H1 (cell line): ENCODE measurements around the gene USP53. TPM values are rescaled to one million over a fixed set of nuclear protein-coding genes. Genes with fewer than 3 reads are reported as not detected.
"Not testable (repeated sequence)": the region's sequence is repeated elsewhere in the genome, so short reads cannot be mapped to it uniquely, and the experiment has no call there.

Source experiments
- CTCF ChIA-PET: fragments of 300-600 bp; sonication (Branson Sonifier 250); formaldehyde crosslinking; loops from one replicate; lab custom pipeline; 2021; ENCODE audit not compliant: partially characterized antibody; lab: Charles Lee
- POLR2A ChIA-PET: fragments of 300-600 bp; sonication (Branson Sonifier 250); formaldehyde crosslinking; loops from one replicate; lab custom pipeline; 2021; ENCODE audit warnings: inconsistent platforms; ENCODE audit not compliant: partially characterized antibody; lab: Charles Lee
- DNase-seq, 2 experiments: peaks; one replicate each; pipeline versions ENCODE4 v3.0.0 to v3.0.0-alpha.2; 2010 to 2022; ENCODE audit warnings: low spot score in 2 of 2, low read depth in 1 of 2, mixed read lengths in 1 of 2
- FAIRE-seq: peaks from 2 replicates; lab custom pipeline; 2011; peaks lifted over from hg19 to GRCh38; lab: Jason Lieb, UNC
- H2AFZ ChIP-seq: 2 replicates; pipeline ENCODE4 v1.8.1; 2012; ENCODE audit warnings: low read length, inconsistent platforms
- H2AK5ac ChIP-seq: 2 replicates; pipeline ENCODE4 v1.6.1; 2013; ENCODE audit warnings: low read depth, low read length
- H2BK120ac ChIP-seq: replicated peaks from 2 replicates; pipeline ENCODE3; 2013; ENCODE audit warnings: low read depth, low read length, inconsistent platforms
- H2BK12ac ChIP-seq: 2 replicates; pipeline ENCODE4 v1.6.1; 2013; ENCODE audit warnings: low read depth, low read length
- H2BK15ac ChIP-seq: 2 replicates; pipeline ENCODE4 v1.6.1; 2013; ENCODE audit warnings: low read length
- H2BK20ac ChIP-seq: 2 replicates; pipeline ENCODE4 v1.6.1; 2013; ENCODE audit warnings: low read length
- H2BK5ac ChIP-seq: 2 replicates; pipeline ENCODE4 v1.6.1; 2013; ENCODE audit warnings: low read depth, low read length
- H3K14ac ChIP-seq: 2 replicates; pipeline ENCODE4 v1.6.1; 2013; ENCODE audit warnings: inconsistent platforms; ENCODE audit not compliant: insufficient read length
- H3K18ac ChIP-seq: 2 replicates; pipeline ENCODE4 v1.6.1; 2013; ENCODE audit warnings: low read length; ENCODE audit errors: extremely low read depth
- H3K23ac ChIP-seq: 2 replicates; pipeline ENCODE4 v1.6.1; 2013; ENCODE audit warnings: inconsistent platforms; ENCODE audit not compliant: insufficient read length
- H3K23me2 ChIP-seq: 2 replicates; pipeline ENCODE4 v1.6.1; 2013; ENCODE audit warnings: low read depth, low read length
- H3K27ac ChIP-seq: 2 replicates; pipeline ENCODE4 v1.6.1; 2011; ENCODE audit warnings: low read depth, low read length, inconsistent platforms
- H3K27me3 ChIP-seq, 4 experiments: replicated peaks in 1 of 4; 1 replicate in 1 of 4; 2 replicates in 3 of 4; pipeline versions ENCODE4 v1.6.1 to v1.8.1; 2011 to 2013; ENCODE audit warnings: low read length in 3 of 4, mild to moderate bottlenecking in 3 of 4, inconsistent platforms in 2 of 4, mixed read lengths in 2 of 4, moderate library complexity in 1 of 4; ENCODE audit not compliant: control insufficient read depth in 3 of 4, insufficient read depth in 3 of 4; ENCODE audit errors: extremely low read depth in 1 of 4
- H3K36me3 ChIP-seq, 4 experiments: 2 replicates each; pipeline versions ENCODE4 v1.6.1 to v1.8.1; 2011 to 2013; ENCODE audit warnings: mild to moderate bottlenecking in 4 of 4, low read length in 3 of 4, moderate library complexity in 2 of 4, control low read depth in 1 of 4, inconsistent platforms in 1 of 4; ENCODE audit not compliant: insufficient read depth in 4 of 4, control insufficient read depth in 2 of 4
- H3K4ac ChIP-seq: replicated peaks from 2 replicates; pipeline ENCODE3; 2013; ENCODE audit warnings: low read length, low read depth, mixed read lengths, inconsistent platforms; ENCODE audit not compliant: insufficient read length
- H3K4me1 ChIP-seq, 4 experiments: replicated peaks in 1 of 4; 1 replicate in 1 of 4; 2 replicates in 3 of 4; pipeline versions ENCODE4 v1.6.1 to v1.8.1; 2011 to 2013; ENCODE audit warnings: low read length in 3 of 4, inconsistent platforms in 2 of 4, mixed read lengths in 1 of 4; ENCODE audit not compliant: insufficient read depth in 4 of 4, control insufficient read depth in 3 of 4
- H3K4me2 ChIP-seq, 2 experiments: 2 replicates each; pipeline versions ENCODE4 v1.6.1 to v1.8.1; 2011 to 2013; ENCODE audit warnings: low read depth in 2 of 2, low read length in 2 of 2, control low read depth in 1 of 2, inconsistent platforms in 1 of 2, mild to moderate bottlenecking in 1 of 2; ENCODE audit not compliant: insufficient read depth in 1 of 2
- H3K4me3 ChIP-seq, 4 experiments: fragments of 200-600, 300-600 bp in 1 of 4; sonication (generic), shearing (Covaris generic), sonication (Bioruptor Twin) in 1 of 4; 2 replicates each; pipeline versions ENCODE4 v1.5.1 to v1.8.1; 2011 to 2016; ENCODE audit warnings: low read length in 4 of 4, low read depth in 3 of 4, control low read depth in 2 of 4, inconsistent platforms in 2 of 4, mild to moderate bottlenecking in 2 of 4, mixed read lengths in 1 of 4, moderate library complexity in 1 of 4; ENCODE audit not compliant: insufficient read depth in 2 of 4; ENCODE audit errors: extremely low read depth in 1 of 4
- H3K56ac ChIP-seq: replicated peaks from 2 replicates; pipeline ENCODE3; 2013; ENCODE audit warnings: low read depth, mild to moderate bottlenecking, mixed read lengths, low read length, inconsistent platforms; ENCODE audit not compliant: insufficient read length
- H3K79me1 ChIP-seq: 2 replicates; pipeline ENCODE4 v1.6.1; 2013; ENCODE audit warnings: low read depth, low read length, control low read depth
- H3K79me2 ChIP-seq, 2 experiments: 2 replicates each; pipeline versions ENCODE4 v1.6.1 to v1.8.1; 2012 to 2013; ENCODE audit warnings: low read length in 2 of 2, mild to moderate bottlenecking in 2 of 2, inconsistent platforms in 1 of 2; ENCODE audit not compliant: insufficient read depth in 2 of 2, control insufficient read depth in 1 of 2
- H3K9ac ChIP-seq, 4 experiments: replicated peaks in 1 of 4; 1 replicate in 1 of 4; 2 replicates in 3 of 4; pipeline versions ENCODE4 v1.6.1 to v1.8.1; 2011 to 2013; ENCODE audit warnings: low read depth in 3 of 4, low read length in 3 of 4, control low read depth in 2 of 4, mild to moderate bottlenecking in 2 of 4, moderate library complexity in 2 of 4, inconsistent platforms in 1 of 4; ENCODE audit errors: extremely low read depth in 1 of 4
- H3K9me3 ChIP-seq, 2 experiments: 2 replicates each; pipeline versions ENCODE4 v1.6.1 to v1.8.1; 2012 to 2013; ENCODE audit warnings: mild to moderate bottlenecking in 2 of 2, moderate library complexity in 2 of 2, control low read depth in 1 of 2, inconsistent platforms in 1 of 2, low read depth in 1 of 2, low read length in 1 of 2, mixed read lengths in 1 of 2; ENCODE audit not compliant: insufficient read depth in 2 of 2
- H4K20me1 ChIP-seq, 2 experiments: replicated peaks in 1 of 2; 2 replicates each; pipeline versions ENCODE3 to v1.8.1; 2011 to 2013; ENCODE audit warnings: inconsistent platforms in 2 of 2, low read length in 2 of 2, mild to moderate bottlenecking in 1 of 2; ENCODE audit not compliant: insufficient read depth in 2 of 2, control insufficient read depth in 1 of 2
- H4K5ac ChIP-seq: 2 replicates; pipeline ENCODE4 v1.6.1; 2013; ENCODE audit warnings: low read length, low read depth, mixed read lengths, inconsistent platforms; ENCODE audit not compliant: insufficient read length
- H4K8ac ChIP-seq: 2 replicates; pipeline ENCODE4 v1.8.0; 2013; ENCODE audit warnings: mild to moderate bottlenecking, moderate library complexity, low read length, inconsistent platforms; ENCODE audit not compliant: insufficient read depth; ENCODE audit errors: extremely low read depth
- H4K91ac ChIP-seq: replicated peaks from 2 replicates; pipeline ENCODE3; 2013; ENCODE audit warnings: low read length, mixed read lengths, inconsistent platforms; ENCODE audit not compliant: insufficient read length
- RBBP5 ChIP-seq: IDR thresholded peaks from 2 replicates; pipeline ENCODE4 v1.7.1; 2012; ENCODE audit warnings: low read depth, mild to moderate bottlenecking, inconsistent platforms, low read length, moderate library complexity, borderline replicate concordance
- YY1 ChIP-seq: IDR thresholded peaks from 2 replicates; pipeline ENCODE4 v1.6.1; 2011; ENCODE audit warnings: low read depth, mild to moderate bottlenecking, low read length
- WGBS, 2 experiments: shearing (Covaris generic) in 1 of 2; methylation state at CpG; one replicate each; pipeline versions ENCODE4 v1.1.6 to v1.1.7; 2013 to 2015; ENCODE audit warnings: low lambda C conversion rate in 2 of 2, mixed read lengths in 2 of 2, inconsistent platforms in 1 of 2, low coverage in 1 of 2, missing lambda C conversion rate in 1 of 2; ENCODE audit not compliant: insufficient replicate concordance in 2 of 2, insufficient coverage in 1 of 2, insufficient read length in 1 of 2; ENCODE audit errors: extremely low coverage in 1 of 2, missing lambda C conversion rate in 1 of 2; 5-methylcytosine and 5-hydroxymethylcytosine counted together
- polyA plus RNA-seq, 7 experiments: library from polyadenylated mRNA; depleted of rRNA in 3 of 7; stranded (reverse) in 5 of 7; unstranded in 2 of 7; fragments of >200 nt in 5 of 7; fragments of 200-250 nt in 2 of 7; gene quantifications; 1 replicate in 5 of 7; 2 replicates in 1 of 7; 4 replicates in 1 of 7; pipeline versions ENCODE4 v1.2.1 to v1.2.3, GENCODE V29; 2011 to 2013; ENCODE audit warnings: missing spikeins in 2 of 7, mixed read lengths in 2 of 7
- total RNA-seq: library from RNA; stranded (reverse); fragmentation: NEBNext Ultra II Directional; extraction: Animal tissue kit (Norgen Biotek cat#: 25700); gene quantifications from 2 replicates; pipeline ENCODE4 v1.2.1, GENCODE V29; 2021

USP53 gene
- total and polyA plus RNA-seq, 2 of the 8 experiments (the other 6 are each of a cell fraction or from before 2014, with no cell fraction given) = 2.9 to 14.9 TPM

- not testable (repeated sequence) for H4K5ac ChIP-seq, H4K20me1 ChIP-seq, H3K36me3 ChIP-seq, H3K56ac ChIP-seq, H2BK12ac ChIP-seq, H2BK15ac ChIP-seq, H4K8ac ChIP-seq, H3K4ac ChIP-seq, H3K23ac ChIP-seq, H3K79me1 ChIP-seq, H3K4me1 ChIP-seq, H3K23me2 ChIP-seq, H2BK120ac ChIP-seq, FAIRE-seq, H2BK20ac ChIP-seq, H3K9me3 ChIP-seq, H2AFZ ChIP-seq, H3K79me2 ChIP-seq, H4K91ac ChIP-seq, H2AK5ac ChIP-seq, H3K27me3 ChIP-seq, DNase-seq, H3K14ac ChIP-seq
- CTCF ChIA-PET = interaction anchor here (0.6 to 1.2 kb wide), 4 partner anchors 213 to 1330 kb away, joined by 3 to 4 read pairs (median 3); no protein-coding TSS in a partner anchor
- Histone ChIP-seq H3K4me3 (peak overlapping the region in 2 of 4 experiments; percentile 32 to 39; a peak in 2 of 8 replicates), H3K27ac (peak overlapping the region; percentile 58; the same call in 1 of the 2 replicates), H3K9ac (peak overlapping the region in 2 of 4 experiments; percentile 30 to 69; a peak in 3 of 7 replicates), H2BK5ac (peak overlapping the region; percentile 81), H3K4me2 (peak overlapping the region; percentile 33 to 38; a peak in 3 of 4 replicates), H3K18ac (peak overlapping the region; percentile 60; the same call in 1 of the 2 replicates)
- POLR2A ChIA-PET = interaction anchor here (1.1 to 1.5 kb wide), 2 partner anchors 20 to 68 kb away, joined by 5 to 8 read pairs; partner anchors contain the start of gene USP53
- 93% methylated on average over 9 of the region's 12 CpGs; no CpG with 5 or more reads in 1 of the 2 experiments for WGBS, 2 experiments
- peak; percentile 48; the same call in 1 of the 2 replicates for TF ChIP-seq YY1
- 0 out of 2 replicates have a peak, but pooled peaks have one; percentile 2 for TF ChIP-seq RBBP5
Measured at GRCh38 chr4:119279945-119280344, 67.4 kb downstream of the USP53 start.
